H9 (cell line): Measurements from ENCODE around the gene VAV2. TPM values are rescaled to one million over a fixed set of nuclear protein-coding genes. Genes with fewer than 3 reads are reported as not detected.

Experiments
- DNase-seq: peaks from one replicate; pipeline ENCODE4 v3.0.0-alpha.2; 2017
- H2AFZ ChIP-seq: one replicate; pipeline ENCODE4 v1.6.1; 2013; ENCODE audit warnings: mild to moderate bottlenecking, low read length, control low read depth, moderate library complexity
- H2AK5ac ChIP-seq: 2 replicates; pipeline ENCODE4 v1.6.1; 2013; ENCODE audit warnings: low read length, control low read depth, mixed read lengths; ENCODE audit not compliant: insufficient read length
- H2BK120ac ChIP-seq: one replicate; pipeline ENCODE4 v1.6.1; 2013; ENCODE audit warnings: low read depth, mild to moderate bottlenecking, low read length, control low read depth, inconsistent platforms; ENCODE audit not compliant: poor library complexity, severe bottlenecking
- H2BK12ac ChIP-seq: 2 replicates; pipeline ENCODE4 v1.6.1; 2013; ENCODE audit warnings: low read length, control low read depth, mixed read lengths, low read depth; ENCODE audit not compliant: insufficient read length
- H2BK15ac ChIP-seq: 2 replicates; pipeline ENCODE4 v1.6.1; 2013; ENCODE audit warnings: low read depth, low read length, control low read depth
- H2BK20ac ChIP-seq: one replicate; pipeline ENCODE4 v1.6.1; 2013; ENCODE audit warnings: low read depth, mild to moderate bottlenecking, low read length, control low read depth, inconsistent platforms; ENCODE audit not compliant: poor library complexity, severe bottlenecking
- H2BK5ac ChIP-seq: 2 replicates; pipeline ENCODE4 v1.6.1; 2013; ENCODE audit warnings: low read length, control low read depth, mixed read lengths; ENCODE audit not compliant: insufficient read length
- H3K14ac ChIP-seq: 2 replicates; pipeline ENCODE4 v1.6.1; 2013; ENCODE audit warnings: low read length, control low read depth; ENCODE audit not compliant: insufficient read depth
- H3K18ac ChIP-seq: 2 replicates; pipeline ENCODE4 v1.6.1; 2013; ENCODE audit warnings: low read depth, mild to moderate bottlenecking, mixed read lengths, low read length, control low read depth; ENCODE audit not compliant: insufficient read length
- H3K23ac ChIP-seq: 2 replicates; pipeline ENCODE4 v1.6.1; 2013; ENCODE audit warnings: low read length, control low read depth, mixed read lengths, low read depth; ENCODE audit not compliant: insufficient read length
- H3K23me2 ChIP-seq: 2 replicates; pipeline ENCODE4 v1.6.1; 2013; ENCODE audit warnings: low read depth, mild to moderate bottlenecking, mixed read lengths, low read length, control low read depth; ENCODE audit not compliant: insufficient read length, poor library complexity, severe bottlenecking
- H3K27ac ChIP-seq: 2 replicates; pipeline ENCODE4 v1.5.1; 2013; ENCODE audit warnings: low read length, control low read depth, mixed read lengths, low read depth; ENCODE audit not compliant: insufficient read length
- H3K27me3 ChIP-seq: 2 replicates; pipeline ENCODE4 v1.6.1; 2013; ENCODE audit warnings: low read length, control low read depth, inconsistent platforms; ENCODE audit not compliant: insufficient read depth
- H3K4ac ChIP-seq: 2 replicates; pipeline ENCODE4 v1.6.1; 2013; ENCODE audit warnings: low read depth, mild to moderate bottlenecking, control low read depth, inconsistent platforms, low read length, moderate library complexity
- H3K4me1 ChIP-seq: 2 replicates; pipeline ENCODE4 v1.6.1; 2013; ENCODE audit warnings: low read length, control low read depth, inconsistent platforms; ENCODE audit not compliant: insufficient read depth
- H3K4me2 ChIP-seq: 2 replicates; pipeline ENCODE4 v1.6.1; 2013; ENCODE audit warnings: low read length, control low read depth, mixed read lengths; ENCODE audit not compliant: insufficient read length, insufficient read depth
- H3K56ac ChIP-seq: 2 replicates; pipeline ENCODE4 v1.6.1; 2013; ENCODE audit warnings: low read depth, mild to moderate bottlenecking, mixed read lengths, low read length, control low read depth; ENCODE audit not compliant: insufficient read length
- H3K79me1 ChIP-seq: 2 replicates; pipeline ENCODE4 v1.6.1; 2013; ENCODE audit warnings: low read depth, mild to moderate bottlenecking, moderate library complexity, low read length, control low read depth, inconsistent platforms; ENCODE audit not compliant: insufficient read depth, poor library complexity, severe bottlenecking
- H3K79me2 ChIP-seq: 2 replicates; pipeline ENCODE4 v1.6.1; 2013; ENCODE audit warnings: low read length, control low read depth, inconsistent platforms; ENCODE audit not compliant: insufficient read depth
- H3K9ac ChIP-seq: 2 replicates; pipeline ENCODE4 v1.6.1; 2013; ENCODE audit warnings: low read length, control low read depth, mixed read lengths; ENCODE audit not compliant: insufficient read length; ENCODE audit errors: extremely low read depth
- H3K9me3 ChIP-seq: one replicate; pipeline ENCODE4 v1.6.1; 2013; ENCODE audit warnings: low read depth, low read length, inconsistent platforms; ENCODE audit not compliant: control insufficient read depth
- H3T11ph ChIP-seq: one replicate; pipeline ENCODE4 v1.6.1; 2013; ENCODE audit warnings: mild to moderate bottlenecking, low read length, control low read depth, inconsistent platforms
- H4K20me1 ChIP-seq: one replicate; pipeline ENCODE4 v1.6.1; 2013; ENCODE audit not compliant: control insufficient read depth, insufficient read length, insufficient read depth
- H4K5ac ChIP-seq: 2 replicates; pipeline ENCODE4 v1.6.1; 2013; ENCODE audit warnings: low read depth, mild to moderate bottlenecking, mixed read lengths, low read length, control low read depth; ENCODE audit not compliant: insufficient read length
- H4K8ac ChIP-seq: replicated peaks from 2 replicates; pipeline ENCODE4 v1.6.1; 2013; ENCODE audit warnings: low read length, control low read depth, mixed read lengths, low read depth; ENCODE audit not compliant: insufficient read length
- H4K91ac ChIP-seq: 2 replicates; pipeline ENCODE4 v1.6.1; 2013; ENCODE audit warnings: low read depth, mild to moderate bottlenecking, moderate library complexity, mixed read lengths, low read length, control low read depth; ENCODE audit not compliant: insufficient read length
- H3K27ac Mint-ChIP-seq, 3 experiments: 2 replicates in 2 of 3; 3 replicates in 1 of 3; pipeline ENCODE4 v1.8.0; 2020 to 2021; ENCODE audit warnings: mixed read lengths in 3 of 3, mild to moderate bottlenecking in 1 of 3, moderate library complexity in 1 of 3
- H3K27me3 Mint-ChIP-seq: 2 replicates; pipeline ENCODE4 v1.8.0; 2021; ENCODE audit warnings: low read depth, mild to moderate bottlenecking, moderate library complexity, mixed read lengths
- H3K36me3 Mint-ChIP-seq, 3 experiments: 2 replicates in 2 of 3; 3 replicates in 1 of 3; pipeline ENCODE4 v1.8.0; 2020 to 2021; ENCODE audit warnings: low read depth in 3 of 3, mixed read lengths in 3 of 3; ENCODE audit not compliant: insufficient read depth in 1 of 3
- H3K4me1 Mint-ChIP-seq, 2 experiments: 2 replicates each; pipeline ENCODE4 v1.8.0; 2020; ENCODE audit warnings: mixed read lengths in 2 of 2
- H3K4me3 Mint-ChIP-seq, 2 experiments: 2 replicates in 1 of 2; 3 replicates in 1 of 2; pipeline ENCODE4 v1.8.0; 2020 to 2021; ENCODE audit warnings: mild to moderate bottlenecking in 2 of 2, mixed read lengths in 2 of 2, moderate library complexity in 1 of 2
- H3K9me3 Mint-ChIP-seq, 2 experiments: 2 replicates in 1 of 2; 3 replicates in 1 of 2; pipeline ENCODE4 v1.8.0; 2020; ENCODE audit warnings: mild to moderate bottlenecking in 2 of 2, mixed read lengths in 2 of 2, moderate library complexity in 1 of 2
- WGBS: extraction: QIAGEN DNeasy Blood & Tissue Kit; methylation state at CpG from one replicate; pipeline ENCODE4 v1.1.7; 2013; ENCODE audit warnings: missing lambda C conversion rate, low lambda C conversion rate, mixed read lengths; ENCODE audit not compliant: insufficient read length; ENCODE audit errors: extremely low coverage; 5-methylcytosine and 5-hydroxymethylcytosine counted together
- total RNA-seq: library from RNA; stranded (reverse); gene quantifications from 2 replicates; pipeline ENCODE4 v1.2.1, GENCODE V29; 2021
- TF ChIP-seq, protein P1 (sequence below): fragments of 200-600 bp; sonication (generic); conservative IDR thresholded peaks from 3 replicates; pipeline ENCODE4 v1.8.0; 2021; ENCODE audit warnings: antibody characterized with exemption, mild to moderate bottlenecking

VAV2 gene
- total RNA-seq, 1 experiment from 2014 or later: 58.7 TPM

- Histone ChIP-seq H3T11ph (no peak overlapping the region), H3K4ac (no peak overlapping the region), H3K79me1 (no peaks in the 10 kb centered on the region), H3K4me2 (no peak overlapping the region), H3K27ac (no peak overlapping the region), H2BK15ac (no peak overlapping the region), H3K56ac (no peak overlapping the region), H3K27me3 (no peaks in the 10 kb centered on the region), H4K20me1 (no peaks in the 10 kb centered on the region), H3K14ac (no peak overlapping the region), H4K91ac (no peak overlapping the region), H3K23ac (no peak overlapping the region), H2BK5ac (no peak overlapping the region), H2BK12ac (no peak overlapping the region), H3K18ac (no peak overlapping the region), H2BK120ac (no peak overlapping the region), H2AFZ (no peak overlapping the region), H3K9me3 (no peaks in the 10 kb centered on the region), H4K8ac (no peak overlapping the region), H2AK5ac (no peak overlapping the region), H3K79me2 (peaks cover 3% of the 10 kb centered on the region; the same call in 1 of the 2 replicates), H2BK20ac (no peak overlapping the region), H3K9ac (no peak overlapping the region), H4K5ac (no peak overlapping the region), H3K4me1 (no peaks in the 10 kb centered on the region), H3K23me2 (no peaks in the 10 kb centered on the region)
- H3K27me3 Mint-ChIP-seq: no peaks in the 10 kb centered on the region
- H3K4me1 Mint-ChIP-seq: peaks cover 13 to 17% of the 10 kb centered on the region in 2 experiments
- H3K27ac Mint-ChIP-seq: no peak overlapping the region
- 100% methylated on average over 3 of the region's 6 CpGs for WGBS
- peaks cover 15 to 34% (median 20%) of the 10 kb centered on the region in 3 experiments; a peak in 6 of 7 replicates for H3K36me3 Mint-ChIP-seq
- DNase-seq: no peak
- peaks cover 0 to 5% of the 10 kb centered on the region in 2 experiments; a peak in 3 of 5 replicates for H3K9me3 Mint-ChIP-seq
- no peak overlapping the region for H3K4me3 Mint-ChIP-seq
- TF ChIP-seq, protein P1, sequence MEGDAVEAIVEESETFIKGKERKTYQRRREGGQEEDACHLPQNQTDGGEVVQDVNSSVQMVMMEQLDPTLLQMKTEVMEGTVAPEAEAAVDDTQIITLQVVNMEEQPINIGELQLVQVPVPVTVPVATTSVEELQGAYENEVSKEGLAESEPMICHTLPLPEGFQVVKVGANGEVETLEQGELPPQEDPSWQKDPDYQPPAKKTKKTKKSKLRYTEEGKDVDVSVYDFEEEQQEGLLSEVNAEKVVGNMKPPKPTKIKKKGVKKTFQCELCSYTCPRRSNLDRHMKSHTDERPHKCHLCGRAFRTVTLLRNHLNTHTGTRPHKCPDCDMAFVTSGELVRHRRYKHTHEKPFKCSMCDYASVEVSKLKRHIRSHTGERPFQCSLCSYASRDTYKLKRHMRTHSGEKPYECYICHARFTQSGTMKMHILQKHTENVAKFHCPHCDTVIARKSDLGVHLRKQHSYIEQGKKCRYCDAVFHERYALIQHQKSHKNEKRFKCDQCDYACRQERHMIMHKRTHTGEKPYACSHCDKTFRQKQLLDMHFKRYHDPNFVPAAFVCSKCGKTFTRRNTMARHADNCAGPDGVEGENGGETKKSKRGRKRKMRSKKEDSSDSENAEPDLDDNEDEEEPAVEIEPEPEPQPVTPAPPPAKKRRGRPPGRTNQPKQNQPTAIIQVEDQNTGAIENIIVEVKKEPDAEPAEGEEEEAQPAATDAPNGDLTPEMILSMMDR: no peak
Observed at GRCh38 chr9:133933426-133934026, 58.6 kb downstream of the VAV2 start.
